Measurements from ENCODE around the gene DOCK3. TPM values are rescaled to one million over a fixed set of nuclear protein-coding genes. Genes with fewer than 3 reads are reported as not detected.
A peak's percentile ranks its signal among the peaks of the same experiment; 100 is the strongest.
"Not testable (repeated sequence)": the region's sequence is repeated elsewhere in the genome, so short reads cannot be mapped to it uniquely, and the experiment has no call there.

Gene DOCK3
- total RNA-seq, 1 donor from 2014 or later, result 42.6 TPM

DNA sequence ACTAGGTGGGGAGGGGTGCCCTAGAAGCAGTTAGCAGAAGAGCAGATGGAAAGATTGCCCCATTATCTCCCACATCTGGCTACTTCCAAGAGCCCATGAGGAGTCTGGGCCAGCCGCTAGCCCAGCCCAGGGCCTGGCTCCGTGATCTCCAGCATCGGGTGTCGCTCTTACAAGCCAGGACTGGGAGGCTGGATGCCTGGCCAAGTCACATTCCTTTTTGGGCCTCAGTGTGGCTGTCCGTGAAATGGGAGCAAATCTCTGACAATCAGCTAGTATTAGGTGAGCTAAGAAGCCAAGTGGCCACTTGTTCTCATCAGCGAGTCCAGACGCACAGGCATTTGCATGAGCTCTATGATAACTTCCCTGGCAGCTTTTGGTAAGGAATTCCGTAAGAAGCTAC, 23.3 kb upstream of the DOCK3 start:
- no peak for DNase-seq

DNA sequence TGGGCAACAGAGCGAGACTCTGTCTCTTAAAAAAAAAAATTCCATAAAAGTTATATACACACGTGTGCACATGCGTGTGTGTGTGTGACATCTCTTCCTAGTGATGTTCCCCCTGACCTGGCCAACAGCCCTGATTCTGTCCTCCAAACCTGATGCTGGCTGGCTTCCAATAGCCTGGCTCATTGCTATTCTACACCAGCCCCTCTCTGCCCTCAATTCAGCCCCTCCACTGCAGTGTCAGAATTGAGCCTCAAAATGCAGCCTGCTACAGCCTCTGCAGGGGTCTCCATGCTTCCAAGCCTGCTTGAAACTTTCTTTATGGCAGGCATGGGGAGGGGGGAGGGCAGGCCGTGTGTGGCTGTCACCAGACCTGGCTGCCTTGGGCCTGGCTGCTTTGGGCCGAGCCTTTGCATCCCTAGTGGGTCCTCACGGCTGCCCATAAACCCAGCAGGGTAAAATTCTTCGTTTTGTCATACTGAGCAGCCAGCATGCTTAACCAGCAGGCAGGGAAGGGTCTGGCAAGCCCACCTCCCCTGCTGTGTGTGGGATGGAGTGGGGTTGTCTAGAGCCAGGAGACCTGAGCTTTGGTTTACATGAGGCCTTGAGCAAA, 22.7 kb upstream of the DOCK3 start:
- no peak for DNase-seq

DNA sequence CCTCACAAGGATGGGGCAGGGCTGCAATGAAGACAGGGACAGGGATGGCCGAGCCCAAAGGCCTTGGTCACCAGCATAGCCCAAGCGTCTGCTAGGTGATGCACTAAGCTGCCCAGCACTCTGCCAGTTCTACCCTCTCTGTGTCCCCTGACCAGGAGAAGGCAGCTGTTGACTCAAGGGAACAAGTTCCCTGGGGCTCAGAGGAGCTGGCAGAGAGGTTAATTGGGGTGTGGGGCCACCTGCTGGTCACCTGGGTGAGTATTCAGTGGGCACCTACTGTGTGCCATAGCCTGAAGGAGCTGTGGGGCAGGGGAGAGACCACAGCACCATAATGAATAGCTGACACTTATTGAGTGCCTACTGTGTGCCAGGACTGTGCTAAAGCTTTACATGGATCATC, 22.0 kb upstream of the DOCK3 start:
- no peak for DNase-seq

DNA sequence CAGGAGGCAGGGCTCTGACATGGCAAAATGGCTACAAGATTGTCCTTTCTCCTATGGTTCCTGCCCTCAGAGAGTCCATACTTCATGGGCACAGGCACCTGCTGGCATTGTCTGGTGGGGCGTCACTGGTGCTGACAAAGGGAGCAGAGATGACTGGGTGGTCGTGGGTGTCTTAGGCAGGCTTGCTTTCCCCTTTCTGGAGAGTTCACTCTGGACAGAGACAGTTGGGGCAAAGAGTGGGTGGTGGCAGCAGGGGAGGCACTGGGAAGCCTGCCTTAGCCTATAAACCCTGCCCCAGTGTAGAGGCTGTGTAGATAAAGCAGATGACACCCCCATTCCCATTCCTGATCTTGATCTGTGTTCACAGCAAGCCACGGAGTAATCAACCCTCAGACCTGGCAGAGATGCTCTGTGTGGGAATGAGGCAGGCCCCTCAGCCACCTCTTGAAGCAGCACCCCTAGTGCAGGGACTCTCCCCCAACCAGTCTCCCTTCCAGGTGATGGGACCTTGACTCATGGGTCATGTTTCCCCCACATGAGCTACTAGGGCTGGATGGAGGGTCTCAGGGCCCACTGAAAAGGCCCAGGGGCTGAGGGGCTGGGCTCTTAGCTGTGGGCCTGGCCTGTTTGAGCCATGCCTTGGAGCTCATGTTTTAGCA, 20.7 kb upstream of the DOCK3 start:
- no peak for DNase-seq

DNA sequence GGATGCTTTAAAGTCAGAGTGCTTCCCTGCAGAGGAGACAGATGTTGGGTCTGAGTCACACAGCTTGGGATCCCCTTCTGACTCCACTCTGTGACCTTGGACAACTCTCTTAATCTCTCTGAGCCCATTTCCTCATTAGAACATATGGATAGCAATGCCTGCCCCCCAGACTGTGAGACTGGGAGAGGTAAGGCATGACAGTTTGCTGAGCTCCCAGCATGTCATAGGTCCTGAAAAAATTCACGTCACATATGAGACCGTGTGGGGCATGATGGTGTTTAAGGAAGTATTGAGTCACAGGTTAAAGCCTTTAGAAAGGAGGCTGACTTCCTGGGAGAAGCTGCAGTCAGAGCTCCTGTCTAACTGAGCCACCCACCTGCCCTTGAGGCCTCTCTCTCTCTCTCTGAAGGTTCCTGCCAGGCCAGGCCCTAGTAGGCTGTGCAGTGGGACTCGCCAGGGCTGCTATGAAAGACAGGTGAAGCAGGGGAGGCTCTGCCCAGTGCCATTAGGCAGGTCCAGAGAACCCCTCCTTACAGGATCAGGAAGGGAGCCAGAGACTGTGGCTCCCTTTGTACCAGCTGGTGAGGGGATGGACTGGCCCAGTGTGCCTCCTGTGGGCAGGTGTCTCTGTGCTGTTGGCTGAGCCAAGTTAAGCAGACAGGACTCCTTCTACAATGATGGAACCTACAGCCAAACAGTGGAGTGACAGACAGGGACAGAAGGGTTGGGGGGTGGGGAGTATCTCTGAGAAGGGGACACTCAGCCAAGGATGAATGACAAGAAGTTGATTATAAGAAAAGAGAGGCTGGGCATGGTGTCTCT, 19.5 kb upstream of the DOCK3 start:
- DNase-seq, result no peak

DNA sequence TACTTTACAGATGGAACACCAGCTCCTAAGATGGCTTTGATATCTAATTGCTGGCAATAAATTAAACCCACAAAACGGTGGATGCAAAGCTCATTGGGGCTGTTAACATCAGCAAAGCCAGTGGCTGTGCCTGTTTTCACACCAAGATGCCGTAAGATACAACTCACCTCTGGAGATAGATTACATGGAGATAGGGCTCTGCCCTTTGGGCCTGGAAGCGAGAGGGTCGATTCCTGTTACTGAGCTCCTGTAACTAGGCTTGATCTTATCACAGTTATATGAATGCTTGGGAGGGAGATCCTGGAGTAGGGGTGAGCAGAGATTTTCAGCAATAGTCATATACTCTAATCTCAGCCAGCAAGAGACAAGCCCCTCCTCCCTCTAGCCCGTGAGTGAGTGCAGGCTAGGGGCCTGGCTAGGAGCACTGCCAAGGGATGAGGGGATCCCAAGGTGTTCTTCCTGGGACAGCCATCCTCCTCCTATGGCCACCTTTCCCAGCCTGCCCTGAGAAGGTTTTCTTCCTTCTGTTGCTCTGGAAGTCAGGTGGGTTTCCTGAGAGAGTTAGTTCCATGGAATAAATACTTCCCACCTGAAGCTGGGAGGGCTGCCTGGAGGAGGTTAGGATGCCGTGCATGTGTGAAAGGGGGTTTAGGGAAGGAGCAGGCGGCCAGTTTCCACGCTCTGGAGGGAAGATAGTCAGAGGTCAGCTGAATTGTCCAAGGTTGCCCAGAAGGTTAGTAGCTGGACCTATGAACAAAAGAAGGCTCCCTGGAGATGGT, 18.1 kb upstream of the DOCK3 start:
- no peak for DNase-seq

DNA sequence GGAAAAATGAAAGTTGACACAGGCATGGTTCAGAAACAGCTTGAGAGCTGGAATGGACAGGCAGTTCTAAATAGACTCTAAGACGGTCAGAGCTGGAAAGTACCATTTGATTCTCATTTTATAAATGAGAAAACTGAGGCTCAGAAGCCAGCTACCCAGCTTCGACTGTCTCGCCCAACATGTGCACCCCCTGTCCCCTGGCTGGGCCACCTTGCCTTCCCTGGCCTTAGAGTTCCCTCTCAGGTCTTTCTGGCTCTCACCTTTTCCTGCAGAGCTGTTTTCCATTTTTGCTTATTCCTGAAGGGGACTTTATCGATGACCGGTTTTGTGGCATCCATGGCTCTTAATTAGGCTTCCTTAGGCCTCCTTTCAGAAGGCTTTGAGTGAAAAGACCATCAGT, 17.3 kb upstream of the DOCK3 start:
- no peak for DNase-seq

DNA sequence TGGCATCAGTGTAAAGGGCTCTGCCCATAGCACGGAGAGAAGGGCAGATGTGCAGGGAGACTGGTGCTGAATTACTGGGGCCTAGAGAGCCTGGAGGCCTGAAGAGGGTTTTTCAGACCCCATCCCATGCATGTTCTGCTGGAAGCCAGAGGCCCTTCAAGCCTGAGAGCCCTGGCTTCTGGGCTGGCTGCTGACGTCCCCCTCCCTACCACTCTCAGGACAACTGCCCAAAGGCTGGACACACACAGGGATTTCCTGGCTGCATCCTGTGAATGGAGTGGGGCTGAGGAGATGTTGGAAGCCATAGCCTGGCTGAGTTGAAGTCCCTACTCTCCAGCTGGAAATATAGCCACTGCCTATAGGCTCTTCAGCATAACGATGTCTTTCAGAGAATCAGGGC, 16.9 kb upstream of the DOCK3 start:
- no peak for DNase-seq

DNA sequence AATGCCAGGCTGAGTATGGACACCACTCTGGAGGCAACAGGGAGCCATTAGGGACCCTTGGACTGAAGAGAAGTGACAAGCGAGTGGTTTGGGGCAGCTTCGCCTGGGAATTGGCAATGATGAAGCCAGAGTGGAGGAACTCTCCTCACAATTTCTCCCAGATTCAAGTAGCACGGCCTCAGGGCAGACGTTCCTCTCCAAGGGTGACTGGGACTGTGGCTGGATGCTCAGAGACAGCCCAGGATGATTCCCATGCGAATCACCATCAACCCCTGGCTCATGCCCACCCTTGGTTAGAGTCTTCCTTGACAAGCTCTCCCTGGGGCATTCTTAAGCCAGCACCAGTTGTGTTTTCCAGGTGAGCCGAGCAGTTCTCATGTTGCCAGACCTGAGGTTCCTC, 16.3 kb upstream of the DOCK3 start:
- DNase-seq, result no peak

DNA sequence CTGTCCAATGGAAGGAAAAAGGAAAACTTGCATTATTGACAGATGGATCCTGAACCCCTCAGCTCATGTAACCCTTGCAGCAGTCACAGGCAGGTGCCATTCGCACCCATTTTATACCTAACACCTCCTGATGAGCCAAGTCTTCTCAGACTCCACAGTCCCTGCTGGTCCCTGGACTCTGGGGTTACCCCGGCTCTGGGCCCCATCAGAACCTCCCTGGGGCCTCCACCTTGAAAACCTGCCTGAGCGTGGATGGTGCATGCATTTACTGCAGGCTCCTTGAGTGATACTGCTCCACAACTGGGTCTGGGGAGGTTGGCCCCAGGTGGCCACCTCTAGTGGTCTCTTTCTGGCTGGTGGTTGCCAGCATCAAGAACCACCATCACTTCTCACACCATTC, 15.9 kb upstream of the DOCK3 start:
- DNase-seq, result no peak

DNA sequence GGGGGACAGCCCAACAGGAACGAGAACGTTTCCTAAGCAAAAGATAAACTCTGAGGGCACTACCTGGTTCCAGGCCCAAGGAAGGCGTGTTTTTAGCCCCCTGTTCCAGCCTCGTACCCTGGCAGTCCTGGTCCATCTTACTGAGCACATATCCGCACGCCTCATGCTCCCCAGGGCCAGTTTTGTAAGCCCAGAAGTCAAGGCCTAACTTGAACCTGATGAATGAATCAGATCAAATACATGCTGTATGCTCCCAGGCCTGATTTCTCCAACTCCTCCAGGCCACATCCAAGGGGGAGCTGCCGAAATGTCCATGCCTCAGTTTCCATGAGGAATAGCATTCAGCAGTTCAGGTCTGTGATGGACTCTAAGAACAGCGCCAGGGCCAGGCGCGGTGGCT, 14.3 kb upstream of the DOCK3 start:
- DNase-seq, result no peak

DNA sequence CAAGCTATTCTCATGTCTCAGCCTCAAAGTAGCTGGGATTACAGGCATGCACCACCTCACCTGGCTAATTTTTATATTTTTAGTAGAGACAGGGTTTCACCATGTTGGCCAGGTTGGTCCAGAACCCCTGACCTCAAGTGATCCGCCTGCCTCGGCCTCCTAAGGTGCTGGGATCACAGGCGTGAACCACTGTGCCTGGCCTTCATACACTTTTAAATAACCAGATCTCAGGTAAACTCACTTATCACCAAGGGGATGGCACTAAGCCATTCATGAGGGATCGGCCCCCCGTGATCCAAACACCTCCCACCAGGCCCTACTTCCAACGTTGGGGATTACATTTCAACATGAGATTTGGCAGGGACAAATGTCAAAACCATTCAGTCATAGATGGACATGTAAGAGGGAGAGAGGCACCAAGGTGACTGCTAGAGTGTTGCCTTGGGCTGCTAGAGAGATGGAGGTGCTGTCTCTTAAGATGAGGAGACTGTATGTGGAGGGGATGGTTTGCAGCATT, 13.3 kb upstream of the DOCK3 start:
- DNase-seq, result no peak

DNA sequence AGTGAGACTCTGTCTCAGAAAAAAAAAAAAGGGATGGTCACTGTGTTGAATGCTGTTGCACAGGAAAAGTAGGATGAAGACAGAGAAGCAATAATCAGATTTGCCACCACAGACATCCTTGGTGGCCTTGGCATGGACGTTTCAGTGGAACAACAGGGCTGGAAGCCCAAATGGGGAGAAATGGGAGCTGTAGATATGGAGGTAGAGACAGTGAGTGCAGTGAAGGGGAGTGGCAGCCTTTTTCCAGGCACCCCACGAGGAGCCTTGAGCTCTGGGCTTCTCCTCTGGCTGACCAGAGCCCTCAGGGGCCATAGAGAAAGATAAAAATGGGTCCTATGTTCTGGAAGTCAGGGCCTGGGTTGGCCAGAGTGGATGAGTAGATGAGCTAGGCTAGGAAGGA, 12.3 kb upstream of the DOCK3 start:
- no peak for DNase-seq

DNA sequence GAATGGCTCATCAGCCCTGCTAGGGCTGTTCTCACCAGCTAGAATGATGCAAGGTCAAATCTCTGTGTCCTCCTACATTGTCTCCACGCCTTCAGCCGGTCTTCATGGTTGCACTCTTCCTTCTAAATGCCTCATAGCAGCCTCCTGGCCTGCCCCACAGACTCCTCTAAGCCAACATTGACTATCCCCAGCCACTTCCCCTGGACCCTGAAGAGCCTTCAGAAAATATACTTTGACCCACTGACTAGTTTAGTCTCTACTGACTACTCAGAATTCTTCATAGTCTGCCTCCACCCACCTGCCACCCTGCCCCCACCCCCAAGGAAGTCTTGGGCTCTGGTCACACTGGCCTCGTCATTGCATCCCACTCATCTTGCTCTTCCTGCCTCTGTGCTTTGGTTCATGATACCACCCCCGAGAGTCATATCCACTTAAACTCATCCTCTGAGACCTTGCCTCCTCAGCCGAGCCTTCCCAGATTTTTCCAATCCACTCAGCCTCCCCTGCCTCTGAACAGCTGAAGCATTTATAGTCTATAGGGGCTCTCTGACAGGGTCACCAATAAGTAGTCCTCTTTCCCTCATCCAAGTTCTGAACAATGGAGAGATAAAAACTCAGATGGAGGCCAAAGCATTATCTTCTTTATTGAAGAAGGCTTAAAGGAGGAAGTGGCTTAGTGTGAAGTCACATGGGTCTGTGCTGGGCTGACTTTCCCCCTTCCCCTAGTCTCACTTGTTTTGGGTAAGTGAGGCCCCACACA, 9.5 kb upstream of the DOCK3 start:
- no peak for DNase-seq

DNA sequence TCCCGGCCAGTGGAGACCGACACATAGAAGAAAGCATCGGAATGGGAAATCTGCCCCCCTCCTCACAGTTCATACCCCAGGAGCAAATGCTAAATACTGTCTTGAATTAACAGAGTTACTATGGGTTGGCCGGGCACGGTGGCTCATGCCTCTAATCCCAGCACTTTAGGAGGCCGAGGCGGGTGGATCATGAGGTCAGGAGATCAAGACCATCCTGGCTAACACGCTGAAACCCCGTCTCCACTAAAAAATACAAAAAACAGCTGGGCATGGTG, 8.9 kb upstream of the DOCK3 start:
- DNase-seq, result not testable (repeated sequence)

DNA sequence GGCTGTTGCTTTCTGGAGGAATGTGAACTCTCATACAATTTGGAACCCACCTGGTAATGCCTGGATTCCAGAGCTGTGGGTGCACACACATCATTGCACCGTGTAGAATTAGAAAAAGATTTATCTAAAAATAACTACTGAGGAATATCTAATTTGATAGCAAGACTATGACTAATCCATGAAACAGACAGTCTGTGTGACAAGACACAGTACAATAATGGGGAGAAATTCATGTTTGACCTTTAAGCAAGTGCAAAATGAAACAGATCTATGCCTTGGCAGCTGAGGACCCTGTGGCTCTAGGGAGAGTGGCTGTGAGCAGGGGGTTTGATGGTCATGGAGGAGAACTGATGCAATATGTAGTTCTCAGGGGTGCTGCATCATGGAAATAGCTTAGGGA, 7.9 kb upstream of the DOCK3 start:
- DNase-seq, result no peak

DNA sequence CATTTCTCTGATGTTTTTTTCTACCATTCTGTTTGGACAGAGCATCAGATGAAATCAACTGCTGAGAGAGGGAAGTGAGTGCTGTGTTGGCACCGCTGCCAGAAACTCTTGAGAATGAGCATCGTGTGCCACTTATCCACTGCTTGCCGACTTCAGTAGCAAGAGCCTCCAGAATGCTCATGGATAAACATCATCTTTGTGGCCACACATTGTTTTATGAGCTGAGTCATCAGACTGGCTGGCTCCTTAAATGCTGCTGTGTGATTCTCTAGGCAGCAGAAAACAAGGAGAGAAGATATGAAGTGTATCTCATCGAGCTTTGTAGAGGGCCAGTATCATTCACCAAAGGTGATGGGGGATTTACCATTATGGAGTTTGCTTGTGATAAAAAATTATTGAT, 3.4 kb upstream of the DOCK3 start:
- peak; percentile 58 for DNase-seq

DNA sequence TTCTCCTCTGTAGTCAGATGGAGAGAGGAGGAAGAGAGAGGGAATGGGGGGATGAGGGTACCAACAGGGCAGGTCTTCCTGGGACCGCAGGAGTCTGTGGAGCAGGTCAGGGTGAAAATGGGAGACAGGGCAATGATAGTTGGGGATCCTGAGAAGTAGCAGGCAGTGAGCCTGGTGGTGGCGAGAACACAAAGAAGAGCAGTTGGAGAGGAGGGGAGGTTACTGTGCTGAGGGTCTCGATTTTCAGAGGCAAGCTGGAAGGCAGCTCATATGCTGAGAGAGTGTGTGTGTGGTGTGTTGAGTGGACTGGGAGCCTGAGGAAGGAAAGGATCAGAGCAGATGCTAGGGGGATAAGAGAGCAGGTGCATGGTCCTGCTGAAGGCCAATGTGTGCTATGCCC, 2.1 kb upstream of the DOCK3 start:
- no peak for DNase-seq

DNA sequence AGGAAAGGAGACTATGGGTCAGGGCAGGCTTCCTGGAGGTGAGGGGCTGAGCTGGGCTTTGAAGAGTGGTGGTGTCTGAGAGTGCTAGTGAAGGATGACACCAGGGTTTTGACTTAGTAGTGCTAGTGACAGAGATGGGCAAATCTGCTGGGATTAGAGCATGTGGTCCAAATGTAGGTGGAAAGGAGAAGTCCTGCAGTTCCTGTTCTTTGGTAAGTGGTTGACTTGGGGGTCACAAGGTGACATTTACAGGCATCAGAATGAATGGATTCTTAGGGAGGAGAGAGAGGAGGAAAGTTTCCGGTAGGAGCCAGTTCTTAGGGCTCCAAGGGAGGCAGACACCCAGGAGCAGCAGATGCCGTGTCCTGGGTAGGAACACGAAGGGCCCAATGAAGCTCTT, 796 bp upstream of the DOCK3 start:
- no peak for DNase-seq

DNA sequence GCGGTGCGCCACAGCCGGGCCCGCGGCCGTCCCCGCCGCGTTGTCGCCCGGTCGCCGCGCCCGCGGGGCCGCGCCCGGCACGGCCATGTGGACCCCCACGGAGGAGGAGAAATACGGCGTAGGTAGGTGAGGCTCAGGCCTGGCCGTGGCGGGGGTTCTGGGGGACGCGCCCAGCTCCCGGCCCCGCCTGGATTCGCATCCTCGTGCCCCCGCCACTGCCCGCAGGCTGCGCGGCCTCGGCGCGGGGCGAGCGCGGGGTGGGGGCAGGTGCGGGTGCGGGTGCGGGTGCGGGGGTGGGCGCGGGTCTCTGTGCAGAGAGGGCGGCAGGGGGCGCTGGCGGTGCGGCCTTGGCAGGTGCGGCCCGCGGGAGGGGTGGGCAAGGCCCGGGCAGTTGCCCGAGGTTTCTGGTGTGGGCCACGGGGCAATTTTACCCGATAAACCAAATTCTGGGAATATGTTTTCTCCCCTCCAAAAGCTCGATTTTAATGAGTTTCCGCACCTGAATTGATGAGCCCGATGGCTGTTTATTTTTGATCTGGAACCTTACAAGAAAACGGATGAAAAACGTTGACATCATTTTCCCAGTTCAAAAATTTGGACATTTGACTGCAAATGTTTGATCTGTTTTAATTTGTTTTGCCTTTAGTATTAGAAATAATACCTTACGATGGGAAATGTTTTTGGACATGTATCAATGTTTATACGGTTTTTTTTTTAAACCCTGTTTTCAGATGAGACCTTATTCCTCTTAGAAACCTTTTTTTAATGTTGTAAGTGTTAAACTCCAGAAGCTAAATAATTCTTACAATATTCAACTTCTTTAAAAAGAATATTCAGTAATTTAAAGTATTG, 678 bp downstream of the DOCK3 start:
- peak; percentile 46 for DNase-seq

DNA sequence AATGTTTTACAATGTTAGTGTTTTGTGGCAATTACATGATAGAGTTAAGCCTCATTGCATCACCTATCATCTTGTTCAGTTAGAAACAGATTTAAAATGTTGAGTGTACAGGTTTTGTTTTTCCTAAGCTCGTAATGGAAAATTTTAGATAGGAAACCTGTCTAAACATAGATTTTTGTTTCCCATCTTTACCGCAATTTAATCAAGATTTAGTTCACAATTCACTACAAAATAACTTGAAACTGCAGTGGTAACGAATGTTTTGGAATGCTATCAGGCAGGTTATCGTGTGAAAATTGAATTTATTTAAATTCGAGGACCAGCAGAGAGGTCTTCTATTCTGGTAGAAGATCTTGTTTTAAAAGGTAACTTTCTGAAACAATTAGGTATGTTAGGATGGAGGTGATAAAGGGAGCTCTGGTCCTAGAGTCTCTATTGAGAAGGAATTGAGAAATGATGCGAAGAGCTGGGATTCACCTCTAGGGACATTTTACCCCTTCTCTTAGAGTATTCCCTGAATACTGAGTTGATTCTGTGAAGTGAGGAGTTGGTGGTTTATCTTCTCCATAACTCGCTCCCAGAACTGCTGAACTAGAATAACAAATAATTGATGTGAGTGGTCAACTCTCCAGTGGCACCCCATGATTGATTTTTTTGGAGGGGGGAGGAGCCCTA, 1.4 kb downstream of the DOCK3 start:
- no peak for DNase-seq
